ENCODE measurements around the gene MTHFSD.

The MTHFSD gene

GRCh38 chr16:86500708-86501510 is 54.1 kb downstream of the MTHFSD start:
- no peak for DNase-seq (ENCODE audit: low spot score)

GRCh38 chr16:86499889-86500707 is 54.9 kb downstream of the MTHFSD start:
- DNase-seq (ENCODE audit: low spot score) = no peak

GRCh38 chr16:86499440-86499786 is 55.6 kb downstream of the MTHFSD start:
- no peak for DNase-seq (ENCODE audit: low spot score)

GRCh38 chr16:86498671-86499439 is 56.2 kb downstream of the MTHFSD start:
- DNase-seq (ENCODE audit: low spot score) = no peak

- no peak for DNase-seq (ENCODE audit: low spot score)
Measured at GRCh38 chr16:86498155-86498670, 56.8 kb downstream of the MTHFSD start.

GRCh38 chr16:86497551-86498021 is 57.4 kb downstream of the MTHFSD start:
- DNase-seq (ENCODE audit: low spot score) = no peak

- no peak for DNase-seq (ENCODE audit: low spot score)
Measured at GRCh38 chr16:86496929-86497461, 58.0 kb downstream of the MTHFSD start.

GRCh38 chr16:86496262-86496928 is 58.6 kb downstream of the MTHFSD start:
- no peak for DNase-seq (ENCODE audit: low spot score)

- DNase-seq (ENCODE audit: low spot score) = no peak
Measured at GRCh38 chr16:86495756-86496261, 59.2 kb downstream of the MTHFSD start.

GRCh38 chr16:86495357-86495701 is 59.7 kb downstream of the MTHFSD start:
- DNase-seq (ENCODE audit: low spot score) = no peak

- no peak for DNase-seq (ENCODE audit: low spot score)
Measured at GRCh38 chr16:86494565-86495356, 60.3 kb downstream of the MTHFSD start.

GRCh38 chr16:86494039-86494564 is 60.9 kb downstream of the MTHFSD start:
- DNase-seq (ENCODE audit: low spot score) = no peak

GRCh38 chr16:86492961-86493629 is 61.9 kb downstream of the MTHFSD start:
- no peak for DNase-seq (ENCODE audit: low spot score)

- DNase-seq (ENCODE audit: low spot score) = no peak
Measured at GRCh38 chr16:86492267-86492960, 62.6 kb downstream of the MTHFSD start.

- DNase-seq (ENCODE audit: low spot score) = no peak
Measured at GRCh38 chr16:86491640-86492023, 63.4 kb downstream of the MTHFSD start.

- DNase-seq (ENCODE audit: low spot score) = no peak
Measured at GRCh38 chr16:86490859-86491639, 64.0 kb downstream of the MTHFSD start.

- DNase-seq (ENCODE audit: low spot score) = no peak
Measured at GRCh38 chr16:86485746-86486145, 69.3 kb downstream of the MTHFSD start.

- DNase-seq (ENCODE audit: low spot score) = no peak
Measured at GRCh38 chr16:86484240-86484639, 70.8 kb downstream of the MTHFSD start.
